Stimulated activated CD8-positive, alpha-beta memory T cell treated with anti-CD3 and anti-CD28 coated beads, Interleukin-15, amount 100 ng/mL, for 4 hours (primary cell): ENCODE results near the gene MAD1L1.

Experiments
- DNase-seq, 2 donors: peaks; one replicate each; pipeline ENCODE4 v3.0.0-alpha.2; 2020; ENCODE audit warnings: low read depth in 2 of 2

The MAD1L1 gene

GRCh38 chr7:2087744-2088143 lies 145.0 kb downstream of the MAD1L1 start:
- DNase-seq, result no peak

GRCh38 chr7:2086229-2086628 lies 146.5 kb downstream of the MAD1L1 start:
- DNase-seq, result no peak

DNA sequence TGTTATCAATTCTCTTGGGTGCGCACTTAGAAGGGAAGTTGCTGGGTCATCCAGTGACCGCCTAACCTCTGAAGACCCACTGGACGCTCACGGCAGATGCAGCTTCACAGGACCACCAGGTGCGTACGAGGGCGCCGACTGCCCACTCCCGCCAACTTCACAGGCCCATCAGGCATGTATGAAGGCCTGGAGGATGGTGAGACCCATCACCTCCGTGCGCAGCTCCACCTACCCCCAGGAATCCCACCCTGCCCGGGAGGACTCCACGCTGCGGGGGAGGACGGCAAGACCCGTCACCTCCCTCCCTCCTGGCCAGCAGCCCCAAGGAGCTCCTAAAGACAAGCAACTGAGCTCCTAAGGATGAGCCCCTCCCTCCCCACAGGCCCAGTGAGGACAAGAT lies 146.9 kb downstream of the MAD1L1 start:
- no peak for DNase-seq

- DNase-seq, result no peak
These were observed 147.8 kb downstream of the MAD1L1 start for GRCh38 chr7:2084781-2085505.

- no peak for DNase-seq
These were observed 148.4 kb downstream of the MAD1L1 start for GRCh38 chr7:2084331-2084730.

GRCh38 chr7:2083362-2083761 lies 149.4 kb downstream of the MAD1L1 start:
- no peak for DNase-seq

DNA sequence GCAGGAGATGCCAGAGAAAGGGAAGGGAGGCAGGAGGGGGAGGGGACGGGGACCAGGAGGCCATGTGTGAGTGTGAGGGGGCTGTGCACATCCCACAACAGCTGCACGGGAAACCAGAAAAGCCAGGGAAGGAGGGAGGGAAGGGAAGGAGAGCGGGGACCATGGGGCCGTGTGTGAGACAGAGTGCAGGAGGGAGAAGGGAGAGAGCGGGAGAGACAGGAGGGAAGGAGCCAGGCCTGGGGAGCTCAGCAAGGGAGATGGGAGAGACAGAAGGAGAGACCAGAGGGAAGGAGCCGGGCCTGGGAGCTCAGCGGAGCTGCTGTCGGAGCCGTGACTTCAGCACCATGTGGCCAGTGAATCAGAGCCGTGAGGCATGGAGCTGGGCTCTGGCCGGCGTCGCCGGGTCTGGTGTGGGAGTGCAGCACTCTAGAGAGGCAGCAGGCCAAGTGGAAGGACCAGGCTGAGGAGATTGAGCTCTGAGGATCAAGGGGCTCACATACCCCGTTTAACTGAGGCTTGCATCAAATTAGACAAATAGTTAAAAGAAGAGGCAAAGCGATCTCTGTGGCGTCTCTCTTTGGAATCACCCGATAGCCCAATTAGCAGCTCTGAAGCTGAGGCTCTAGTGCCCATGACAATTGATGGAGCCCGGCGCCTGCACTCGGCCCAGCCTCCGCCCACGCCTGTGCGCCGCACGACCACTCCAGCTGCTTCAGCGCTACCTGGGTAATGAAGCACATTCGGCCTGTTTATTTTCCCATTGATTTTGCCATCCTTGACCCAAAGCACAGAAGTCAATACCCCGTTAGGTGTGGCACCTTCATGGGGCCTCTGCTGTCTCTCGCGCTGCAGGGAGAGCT lies 150.4 kb downstream of the MAD1L1 start:
- no peak for DNase-seq

DNA sequence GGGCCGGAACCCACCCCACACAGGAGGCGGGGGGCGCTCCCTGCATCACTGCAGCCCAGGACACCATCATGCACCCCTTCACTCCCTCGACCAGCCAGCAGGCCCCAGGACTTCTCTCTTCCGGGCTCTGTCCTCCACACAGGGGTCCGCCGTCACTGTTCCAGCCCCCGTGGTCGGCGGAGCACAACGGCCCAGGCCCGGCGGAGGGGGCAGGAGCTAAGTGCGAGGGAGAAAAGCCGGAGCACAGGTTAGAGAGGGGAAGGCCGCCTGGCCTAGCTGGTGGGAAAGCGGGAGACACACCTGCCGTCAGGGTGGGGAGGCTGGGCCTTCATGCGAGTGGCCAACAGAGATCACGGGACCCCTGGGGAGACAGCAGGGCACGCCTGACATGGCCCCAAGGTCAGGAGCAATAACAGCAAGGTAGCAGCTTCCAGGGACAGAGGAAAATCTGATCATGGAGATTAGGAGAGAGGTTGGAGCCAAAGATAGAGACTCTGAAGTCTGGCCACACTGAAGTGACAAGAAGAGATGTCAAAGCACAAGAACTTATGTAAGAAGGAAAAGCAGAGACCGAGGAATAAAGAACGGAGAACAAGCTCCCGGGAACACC lies 151.1 kb downstream of the MAD1L1 start:
- DNase-seq, result no peak

DNA sequence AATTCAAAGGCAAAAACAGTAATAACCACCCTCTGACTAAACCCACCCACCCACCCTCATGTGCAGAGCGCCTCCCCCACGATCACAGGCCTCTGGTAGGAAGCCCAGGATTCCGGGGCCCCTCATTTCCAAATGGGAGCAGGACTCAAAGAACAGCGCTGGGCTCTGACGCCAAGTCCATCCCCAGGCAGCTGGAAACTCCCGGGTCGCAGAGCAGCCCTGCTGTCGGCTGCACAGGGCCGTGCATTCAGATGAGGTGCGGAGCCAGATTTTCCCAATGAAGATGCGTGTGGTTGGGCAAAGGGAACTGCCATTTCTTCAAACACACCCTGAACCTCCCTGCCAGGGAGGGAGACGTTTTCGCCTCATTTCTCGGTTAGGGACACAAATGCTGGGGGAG lies 152.3 kb downstream of the MAD1L1 start:
- no peak for DNase-seq

DNA sequence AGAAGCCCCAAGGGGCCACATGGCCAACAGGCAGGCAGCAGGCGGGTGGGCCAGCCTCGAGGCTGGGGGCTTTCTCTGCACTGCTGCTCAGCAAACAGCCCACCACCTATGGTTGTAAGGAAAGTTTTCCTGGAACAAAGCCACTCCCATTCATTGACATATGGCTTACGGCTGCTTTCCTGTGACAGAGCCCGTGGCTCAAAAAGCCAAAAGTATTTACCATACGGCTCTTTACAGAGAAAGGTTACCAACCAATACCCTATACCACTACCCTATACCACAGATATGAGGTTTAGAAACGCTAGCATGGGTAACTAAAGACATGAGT lies 152.7 kb downstream of the MAD1L1 start:
- no peak for DNase-seq

DNA sequence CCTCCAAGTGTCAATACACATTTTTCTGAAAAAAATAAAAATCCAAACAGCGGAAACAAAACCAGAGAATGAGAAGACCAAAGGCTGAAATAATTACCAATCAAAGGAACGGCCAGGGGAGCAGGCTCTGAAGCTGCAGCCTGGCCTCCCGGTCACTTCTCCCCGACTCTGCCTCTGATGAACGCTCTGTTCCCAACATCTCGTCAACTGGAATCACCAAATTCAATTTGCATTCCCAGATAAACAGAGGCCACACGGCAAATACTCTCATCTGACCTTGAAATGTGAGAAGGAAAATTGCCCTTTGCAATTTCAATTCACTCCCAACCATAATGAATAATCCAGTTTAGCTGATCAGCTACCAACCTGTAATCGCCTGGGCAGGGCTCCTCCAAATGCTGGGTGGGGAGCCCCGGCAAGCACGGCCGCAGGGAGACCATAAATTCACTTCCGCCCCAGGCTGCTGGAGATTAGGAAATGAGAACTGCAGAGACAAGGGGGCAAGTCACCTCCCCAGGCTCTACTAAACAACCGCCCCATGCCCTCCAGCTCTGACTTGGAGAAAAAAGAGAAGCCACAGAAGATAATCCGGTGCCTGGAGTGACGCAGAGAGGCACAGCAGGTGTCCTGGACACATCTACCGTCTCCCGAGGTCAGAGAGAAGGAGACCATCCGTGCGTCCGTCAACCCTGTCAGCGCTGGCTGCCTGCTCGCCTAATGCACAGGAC lies 153.2 kb downstream of the MAD1L1 start:
- no peak for DNase-seq

GRCh38 chr7:2078899-2079298 lies 153.8 kb downstream of the MAD1L1 start:
- no peak for DNase-seq

GRCh38 chr7:2076649-2077064 lies 156.1 kb downstream of the MAD1L1 start:
- no peak for DNase-seq

DNA sequence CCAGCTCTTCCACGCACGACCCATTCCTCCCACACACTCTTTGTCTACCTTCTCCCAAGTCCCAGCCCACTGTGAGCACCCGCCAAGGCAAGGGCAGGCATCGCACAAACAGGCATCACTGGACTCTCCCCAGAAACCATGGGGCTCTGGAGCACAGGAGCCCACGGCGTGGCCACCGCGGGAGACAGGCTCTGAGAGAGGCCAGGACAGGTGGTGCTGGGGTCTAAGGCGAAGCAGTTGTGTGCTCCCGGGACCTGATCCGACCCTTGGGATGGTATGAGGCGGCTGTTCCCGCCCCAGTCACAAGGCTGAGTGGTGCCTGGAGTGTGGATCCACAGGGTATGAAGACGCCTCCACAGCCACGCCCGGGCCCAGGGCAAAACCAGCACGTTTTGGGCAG lies 156.9 kb downstream of the MAD1L1 start:
- DNase-seq, result no peak

GRCh38 chr7:2074691-2075090 lies 158.1 kb downstream of the MAD1L1 start:
- no peak for DNase-seq

GRCh38 chr7:2072798-2073197 lies 159.9 kb downstream of the MAD1L1 start:
- DNase-seq, result no peak

GRCh38 chr7:2072042-2072441 lies 160.7 kb downstream of the MAD1L1 start:
- DNase-seq, result no peak

GRCh38 chr7:2071133-2071832 lies 161.5 kb downstream of the MAD1L1 start:
- DNase-seq, result no peak

DNA sequence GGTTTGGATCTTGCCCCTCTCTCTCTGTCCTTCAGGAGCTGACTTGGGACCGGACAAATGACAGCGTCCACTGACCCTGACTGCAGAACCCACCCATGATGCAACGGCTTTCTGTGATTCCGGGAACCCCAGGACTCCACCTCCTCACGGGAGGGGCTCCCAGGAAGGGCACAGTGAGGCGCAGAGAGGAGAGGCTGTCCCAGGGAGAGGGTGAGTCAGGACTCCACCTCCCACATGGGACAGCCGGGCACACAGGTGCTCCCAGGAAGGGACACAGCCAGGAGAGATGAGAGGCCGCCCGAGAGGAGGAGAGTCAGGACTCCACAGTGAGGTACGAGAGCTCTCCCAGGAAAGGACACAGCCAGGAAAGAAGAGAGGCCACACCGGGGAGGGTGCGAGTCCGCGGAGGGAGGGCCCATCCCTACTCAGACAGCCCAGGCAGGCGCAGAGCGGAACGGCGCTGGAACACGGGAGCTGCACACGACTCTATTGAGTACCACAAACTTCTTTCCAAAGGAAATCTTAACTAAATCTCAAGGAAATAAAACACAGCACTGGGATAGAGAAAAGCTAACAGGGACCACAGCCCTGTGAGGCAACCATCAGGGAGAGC lies 162.5 kb downstream of the MAD1L1 start:
- no peak for DNase-seq

- no peak for DNase-seq
These were observed 163.3 kb downstream of the MAD1L1 start for GRCh38 chr7:2069472-2069860.
